NCI-H1436 treated with DMSO at 0.1 percent for 48 hours (cell line): ENCODE results near the gene STAMBPL1.
"Not testable (repeated sequence)": the region's sequence is repeated elsewhere in the genome, so short reads cannot be mapped to it uniquely, and the experiment has no call there.

Experiments used
- DNase-seq: peaks from one replicate; lab custom pipeline; 2025; lab: John Stamatoyannopoulos, UW

STAMBPL1 gene

GRCh38 chr10:88879534-88880281, at the start of gene STAMBPL1:
TSS of gene STAMBPL1 (plus strand) at chr10:88880245. CDS start at chr10:88901709, 21,464 bp downstream.
- DNase-seq = no peak

GRCh38 chr10:88830643-88831268, 49.3 kb upstream of the STAMBPL1 start:
- DNase-seq = no peak

DNA sequence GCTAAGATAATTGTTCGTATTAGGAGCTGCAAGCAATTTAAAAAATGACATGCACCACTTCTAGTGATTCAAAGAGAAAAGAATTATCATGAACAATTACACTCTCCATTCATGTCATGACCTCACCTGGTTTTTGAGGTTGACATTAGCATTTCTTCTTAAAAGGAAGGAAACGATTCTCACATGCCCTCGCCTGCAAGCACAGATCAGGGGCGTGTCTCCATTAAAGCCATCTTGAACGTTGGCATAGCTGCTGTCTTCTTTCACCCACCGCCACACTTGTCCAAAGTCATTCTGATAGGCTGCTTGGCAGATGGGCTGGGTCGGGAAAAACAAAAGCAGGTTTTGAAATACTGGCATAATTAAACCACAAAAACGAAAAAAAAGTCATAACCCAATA, 48.3 kb upstream of the STAMBPL1 start:
- no peak for DNase-seq

DNA sequence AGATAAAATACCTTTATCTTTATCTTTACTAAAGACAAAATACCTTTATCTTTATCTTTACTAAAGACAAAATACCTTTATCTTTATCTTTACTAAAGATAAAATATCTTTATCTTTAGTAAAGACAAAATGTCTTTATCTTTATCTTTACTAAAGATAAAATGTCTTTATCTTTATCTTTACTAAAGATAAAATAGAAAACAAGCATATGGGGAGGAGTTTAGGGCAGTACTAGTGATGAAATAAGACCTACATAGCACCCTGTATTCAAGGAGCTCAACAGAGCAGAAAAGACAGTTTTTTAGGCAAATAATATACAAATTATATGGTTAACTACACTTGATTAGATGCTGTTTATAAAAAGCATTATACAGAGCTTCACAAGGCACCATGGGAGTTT, 47.7 kb upstream of the STAMBPL1 start:
- no peak for DNase-seq

- no peak for DNase-seq
Observed at GRCh38 chr10:88833156-88833555, 46.9 kb upstream of the STAMBPL1 start.

- no peak for DNase-seq
Observed at GRCh38 chr10:88833723-88834122, 46.3 kb upstream of the STAMBPL1 start.

DNA sequence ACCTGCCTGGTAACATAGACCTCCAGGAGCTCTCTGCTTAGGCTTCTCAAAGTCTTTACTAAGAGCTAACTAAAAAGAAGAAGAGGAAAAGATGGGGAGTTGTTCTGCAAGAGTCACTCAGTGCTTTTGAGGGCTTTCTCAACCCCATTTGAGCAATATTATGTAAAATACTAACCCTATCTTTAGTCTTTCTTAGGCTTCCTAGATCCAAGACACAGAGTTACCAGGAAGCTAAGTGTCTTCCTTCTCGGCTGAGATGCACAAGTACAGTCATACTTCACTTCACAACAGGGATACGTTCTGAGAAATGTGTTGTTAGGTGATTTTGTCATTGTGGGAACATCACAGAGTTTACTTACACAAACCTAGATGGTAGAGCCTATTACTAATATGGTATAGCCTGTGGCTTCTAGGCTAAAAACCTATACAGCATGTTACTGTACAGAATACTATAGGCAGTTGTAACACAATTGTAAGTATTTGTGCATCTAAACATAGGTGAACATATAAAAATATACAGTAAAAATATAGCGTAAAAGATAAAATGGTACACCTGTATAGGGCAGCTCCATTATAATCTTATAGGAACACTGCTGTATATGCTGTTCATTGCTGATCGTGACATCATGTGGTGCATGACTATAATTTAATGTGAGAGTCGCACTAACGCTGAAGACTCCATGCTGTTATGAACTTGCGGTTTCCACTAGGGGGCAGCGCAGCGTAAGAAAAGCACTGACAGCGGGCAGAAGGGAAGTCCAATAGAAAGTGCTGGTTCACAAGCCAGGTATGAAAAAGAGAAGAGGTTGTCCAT, 44.7 kb upstream of the STAMBPL1 start:
- peak; percentile 48 for DNase-seq

- no peak for DNase-seq
Observed at GRCh38 chr10:88835910-88836221, 44.2 kb upstream of the STAMBPL1 start.

DNA sequence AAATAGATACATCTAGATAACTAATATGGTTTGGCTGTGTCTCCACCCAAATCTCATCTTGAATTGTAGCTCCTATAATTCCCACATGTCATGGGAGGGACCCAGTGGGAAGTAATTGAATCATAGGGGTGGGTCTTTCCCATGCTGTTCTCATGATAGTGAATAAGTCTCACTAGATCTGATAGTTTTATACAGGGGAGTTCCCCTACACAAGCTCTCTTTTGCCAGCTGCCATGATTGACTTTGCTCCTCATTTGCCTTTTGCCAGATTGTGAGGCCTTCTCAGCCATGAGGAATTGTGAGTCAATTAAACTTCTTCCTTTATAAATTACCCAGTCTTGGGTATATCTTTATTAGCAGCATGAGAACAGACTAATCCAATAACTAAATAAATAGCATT, 42.4 kb upstream of the STAMBPL1 start:
- not testable (repeated sequence) for DNase-seq

DNA sequence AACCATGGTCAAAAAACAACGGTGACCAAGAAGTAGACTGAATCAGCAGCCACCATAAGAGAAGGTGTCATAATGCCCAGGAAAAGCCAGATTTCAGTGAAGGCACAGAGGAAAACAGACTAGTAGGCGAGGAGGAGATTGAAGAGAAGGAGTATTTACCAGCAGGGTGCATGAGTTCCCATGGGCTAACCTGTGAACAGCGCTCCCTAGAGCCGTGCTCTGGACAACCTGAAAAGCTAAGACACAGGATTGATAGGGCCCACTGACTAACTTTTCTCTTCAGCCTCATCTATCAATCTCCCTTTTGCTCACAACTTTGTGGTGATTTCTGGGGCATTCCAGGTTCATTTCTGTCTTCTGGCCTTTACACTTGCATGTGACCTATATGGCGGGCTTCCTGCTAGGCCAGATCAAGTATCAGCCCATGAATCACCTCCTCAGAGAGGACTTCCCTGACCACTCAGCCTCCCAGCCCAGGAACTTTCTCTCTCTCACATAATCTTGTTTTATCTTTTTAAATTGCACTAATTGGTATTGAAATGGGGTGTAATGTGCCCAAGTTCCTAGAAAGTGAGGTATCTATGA, 41.2 kb upstream of the STAMBPL1 start:
- DNase-seq = no peak

DNA sequence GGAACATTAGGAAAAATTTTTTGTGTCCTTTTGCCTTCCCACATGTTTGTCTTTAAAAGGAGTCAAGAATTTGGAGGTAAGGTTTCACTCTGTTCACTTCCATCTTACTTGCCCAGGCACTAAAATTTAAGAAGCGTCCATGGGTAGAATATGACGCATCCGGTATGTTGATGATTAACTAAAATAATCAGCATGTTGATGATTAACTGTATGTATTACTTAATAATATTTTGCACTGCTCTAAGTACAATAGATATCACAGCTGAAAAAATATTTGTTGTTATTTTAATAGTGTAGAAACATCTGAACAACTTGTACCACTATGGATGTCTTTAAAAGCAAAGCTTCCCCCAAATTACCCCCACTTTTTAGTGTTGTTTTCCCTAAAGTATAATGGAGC, 39.9 kb upstream of the STAMBPL1 start:
- DNase-seq = no peak

DNA sequence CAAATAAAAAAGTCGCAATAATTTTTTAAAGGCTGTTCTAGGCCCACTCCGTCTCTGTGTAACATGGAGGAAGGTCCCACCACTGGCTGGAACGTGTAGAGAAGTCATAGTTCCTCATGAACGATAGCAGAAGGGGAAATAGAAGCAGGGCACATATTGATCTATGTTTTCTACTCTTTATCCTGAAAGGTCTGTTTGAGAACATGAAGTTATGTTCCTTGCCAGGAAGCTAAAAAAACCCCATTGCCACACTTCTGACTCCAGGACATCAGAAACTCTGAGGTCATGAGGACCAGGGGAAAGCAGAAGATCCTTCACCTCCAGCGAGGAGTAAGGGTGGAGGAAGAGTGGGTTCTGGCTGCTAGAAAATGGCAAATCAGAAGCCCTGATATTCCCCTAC, 39.2 kb upstream of the STAMBPL1 start:
- no peak for DNase-seq

GRCh38 chr10:88841316-88842111, 38.5 kb upstream of the STAMBPL1 start:
- DNase-seq = no peak

GRCh38 chr10:88843171-88843570, 36.9 kb upstream of the STAMBPL1 start:
- DNase-seq = no peak

- DNase-seq = no peak
Observed at GRCh38 chr10:88848499-88848898, 31.5 kb upstream of the STAMBPL1 start.

GRCh38 chr10:88849234-88849633, 30.8 kb upstream of the STAMBPL1 start:
- DNase-seq = no peak

DNA sequence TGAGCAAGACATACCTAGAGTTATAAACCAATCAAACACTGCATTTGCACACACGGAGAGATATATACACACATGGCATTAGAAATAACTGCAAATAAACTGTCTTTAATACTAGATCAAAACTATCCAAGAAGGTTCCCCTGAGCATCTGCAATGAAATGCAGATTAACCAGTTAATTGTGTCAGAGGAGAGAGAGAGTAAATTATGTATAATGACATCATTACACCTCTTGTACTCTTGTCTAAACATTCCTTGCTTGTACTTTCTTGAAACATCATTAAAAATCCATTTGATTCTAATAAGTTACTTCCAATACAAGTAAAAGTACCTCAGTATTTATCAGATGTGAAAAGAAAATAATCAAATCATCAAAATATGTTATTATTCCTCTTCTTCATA, 29.3 kb upstream of the STAMBPL1 start:
- DNase-seq = no peak

GRCh38 chr10:88851706-88852105, 28.3 kb upstream of the STAMBPL1 start, which contains the start of gene ANKRD22:
TSS of gene ANKRD22 (minus strand) at chr10:88851844. CDS start at chr10:88851607, 237 bp downstream.
- DNase-seq = no peak

DNA sequence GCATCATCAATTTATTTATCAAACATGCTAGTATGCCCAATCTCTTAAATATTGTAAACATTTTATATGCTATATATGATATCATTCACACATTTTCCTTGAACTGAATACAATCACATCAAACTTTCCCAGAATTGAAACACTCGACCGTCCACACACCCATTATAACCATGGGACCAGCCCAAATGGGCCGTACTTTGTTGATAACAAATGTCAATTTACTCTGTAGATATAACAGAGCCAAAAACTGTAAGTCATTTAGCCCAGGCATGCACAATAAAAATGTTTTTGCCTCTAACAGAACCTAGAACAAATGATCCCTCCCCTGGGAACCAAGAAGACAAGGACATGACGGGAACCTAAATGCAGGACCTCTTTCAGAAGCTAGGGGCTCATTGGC, 27.7 kb upstream of the STAMBPL1 start:
- no peak for DNase-seq

- DNase-seq = no peak
Observed at GRCh38 chr10:88853155-88853881, 26.7 kb upstream of the STAMBPL1 start.

DNA sequence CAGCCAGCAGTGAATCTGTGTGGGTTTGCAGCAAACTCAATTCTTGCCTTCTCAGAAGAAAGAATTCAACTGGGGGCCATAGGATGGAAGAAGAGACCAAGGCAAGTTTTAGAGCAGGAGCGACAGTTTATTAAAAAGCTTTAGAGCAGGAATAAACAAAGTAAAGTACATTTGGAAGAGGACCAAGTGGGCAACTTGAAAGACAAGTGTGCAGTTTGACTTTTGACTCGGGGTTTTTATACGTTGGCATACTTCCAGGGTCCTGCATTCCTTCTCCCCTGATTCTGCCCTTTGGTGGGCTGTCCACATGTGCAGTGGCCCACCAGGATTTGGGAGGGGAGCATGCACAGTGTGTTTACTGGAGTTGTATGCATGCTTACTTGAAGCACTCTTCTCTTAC, 25.4 kb upstream of the STAMBPL1 start:
- no peak for DNase-seq
